HEK293 (cell line): ENCODE results near the gene ZDHHC14.

Experiments
- CTCF ChIA-PET: fragments of 350-600 bp; formaldehyde crosslinking; extraction: SDS; loops from one replicate; lab custom pipeline; 2021; ENCODE audit warnings: antibody characterized with exemption; lab: Yijun Ruan, JAX
- POLR2A ChIA-PET: fragments of 300-600 bp; formaldehyde crosslinking; extraction: SDS; loops from one replicate; lab custom pipeline; 2020; ENCODE audit warnings: antibody characterized with exemption, inconsistent platforms; lab: Yijun Ruan, JAX
- H3K27ac ChIP-seq: fragments of 200-500 bp; sonication (Bioruptor generic); 2 replicates; pipeline ENCODE4 v1.5.1; 2014; ENCODE audit warnings: low read depth, low read length, control low read depth, inconsistent platforms; ENCODE audit errors: extremely low read depth
- H3K36me3 ChIP-seq, 2 experiments: fragments of 200-500 bp in 1 of 2; sonication (Bioruptor generic) in 1 of 2; 1 replicate in 1 of 2; 2 replicates in 1 of 2; pipeline ENCODE4 v1.5.1; 2014 to 2017; ENCODE audit warnings: inconsistent platforms in 2 of 2, low read length in 2 of 2; ENCODE audit not compliant: control insufficient read depth in 2 of 2, insufficient read depth in 1 of 2
- H3K4me1 ChIP-seq: fragments of 200-500 bp; sonication (Bioruptor generic); 2 replicates; pipeline ENCODE4 v1.5.1; 2014; ENCODE audit warnings: mild to moderate bottlenecking, low read length, inconsistent platforms; ENCODE audit not compliant: control insufficient read depth, insufficient read depth
- H3K4me3 ChIP-seq: 2 replicates; pipeline ENCODE4 v1.5.1; 2011; ENCODE audit warnings: low read depth, mild to moderate bottlenecking, control low read depth, low read length, moderate library complexity
- H3K9me3 ChIP-seq: fragments of 200-500 bp; sonication (Bioruptor generic); 2 replicates; pipeline ENCODE4 v1.5.1; 2014; ENCODE audit warnings: low read depth, low read length, inconsistent platforms; ENCODE audit not compliant: control insufficient read depth, insufficient read depth
- BCL11B ChIP-seq: fragments of 450-650 bp; formaldehyde crosslinking; IDR thresholded peaks from 2 replicates; pipeline ENCODE4 v1.5.1; 2016; ENCODE audit warnings: low read depth, missing biosample characterization, missing genetic modification characterization
- HOXD13 ChIP-seq: sonication (generic); formaldehyde crosslinking; IDR thresholded peaks from 2 replicates; pipeline ENCODE4 v1.8.0; 2022; ENCODE audit warnings: missing genetic modification reagents, borderline replicate concordance
- KLF10 ChIP-seq: fragments of 450-650 bp; IDR thresholded peaks from 2 replicates; pipeline ENCODE4 v1.5.1; 2018; ENCODE audit warnings: missing biosample characterization, mild to moderate bottlenecking, missing genetic modification characterization
- KLF9 ChIP-seq: fragments of 450-650 bp; formaldehyde crosslinking; IDR thresholded peaks from 2 replicates; pipeline ENCODE4 v1.5.1; 2016; ENCODE audit warnings: missing biosample characterization, missing genetic modification characterization, low read depth
- SCRT2 ChIP-seq: fragments of 450-650 bp; formaldehyde crosslinking; IDR thresholded peaks from 2 replicates; pipeline ENCODE4 v1.5.1; 2016; ENCODE audit warnings: missing biosample characterization, missing genetic modification characterization
- ZBTB17 ChIP-seq: fragments of 450-650 bp; formaldehyde crosslinking; IDR thresholded peaks from 2 replicates; pipeline ENCODE4 v1.5.1; 2016; ENCODE audit warnings: missing biosample characterization, missing genetic modification characterization
- ZNF2 ChIP-seq: fragments of 450-650 bp; formaldehyde crosslinking; IDR thresholded peaks from 2 replicates; pipeline ENCODE4 v1.5.1; 2016; ENCODE audit warnings: missing biosample characterization, missing genetic modification characterization
- ZNF223 ChIP-seq: fragments of 450-650 bp; formaldehyde crosslinking; IDR thresholded peaks from 2 replicates; pipeline ENCODE4 v1.5.1; 2016; ENCODE audit warnings: missing biosample characterization, missing genetic modification characterization
- ZNF416 ChIP-seq: fragments of 450-650 bp; formaldehyde crosslinking; IDR thresholded peaks from 2 replicates; pipeline ENCODE4 v1.5.1; 2016; ENCODE audit warnings: missing biosample characterization, missing genetic modification characterization
- ZNF558 ChIP-seq: fragments of 450-650 bp; formaldehyde crosslinking; IDR thresholded peaks from 2 replicates; pipeline ENCODE4 v1.5.1; 2016; ENCODE audit warnings: missing biosample characterization, missing genetic modification characterization
- ZNF747 ChIP-seq: fragments of 450-650 bp; formaldehyde crosslinking; IDR thresholded peaks from 2 replicates; pipeline ENCODE4 v1.5.1; 2016; ENCODE audit warnings: missing biosample characterization, missing genetic modification characterization
- ZNF830 ChIP-seq: fragments of 450-650 bp; IDR thresholded peaks from 2 replicates; pipeline ENCODE4 v1.5.0; 2018; ENCODE audit warnings: missing biosample characterization, missing genetic modification characterization, low read depth, mild to moderate bottlenecking, moderate library complexity
- ZNF843 ChIP-seq: fragments of 450-650 bp; formaldehyde crosslinking; IDR thresholded peaks from 2 replicates; pipeline ENCODE4 v1.5.1; 2016; ENCODE audit warnings: missing biosample characterization, missing genetic modification characterization
- ZSCAN23 ChIP-seq: fragments of 450-650 bp; formaldehyde crosslinking; IDR thresholded peaks from 2 replicates; pipeline ENCODE4 v1.5.1; 2016; ENCODE audit warnings: missing biosample characterization, missing genetic modification characterization
- ZSCAN30 ChIP-seq: fragments of 450-650 bp; IDR thresholded peaks from 2 replicates; pipeline ENCODE4 v1.5.1; 2018; ENCODE audit warnings: missing biosample characterization, mild to moderate bottlenecking, missing genetic modification characterization, moderate library complexity
- TF ChIP-seq, protein P1 (sequence below): fragments of 450-650 bp; formaldehyde crosslinking; IDR thresholded peaks from 2 replicates; pipeline ENCODE4 v1.5.1; 2016; ENCODE audit warnings: missing biosample characterization, missing genetic modification characterization
- TF ChIP-seq, protein P2 (sequence below): fragments of 450-650 bp; formaldehyde crosslinking; IDR thresholded peaks from 2 replicates; pipeline ENCODE4 v1.5.1; 2017; ENCODE audit warnings: missing biosample characterization, missing genetic modification characterization
- TF ChIP-seq, protein P3 (sequence below): fragments of 450-650 bp; formaldehyde crosslinking; IDR thresholded peaks from 2 replicates; pipeline ENCODE4; 2016; ENCODE audit warnings: missing biosample characterization, missing genetic modification characterization
- TF ChIP-seq, protein P4 (sequence below): fragments of 450-650 bp; IDR thresholded peaks from 2 replicates; pipeline ENCODE4 v1.5.1; 2018; ENCODE audit warnings: missing biosample characterization, mild to moderate bottlenecking, missing genetic modification characterization
- TF ChIP-seq, protein P5 (sequence below): fragments of 450-650 bp; formaldehyde crosslinking; IDR thresholded peaks from 2 replicates; pipeline ENCODE4 v1.5.1; 2016; ENCODE audit warnings: missing biosample characterization, missing genetic modification characterization
- TF ChIP-seq, protein P6 (sequence below): sonication (generic); formaldehyde crosslinking; IDR thresholded peaks from 2 replicates; pipeline ENCODE4 v1.8.1; 2022; ENCODE audit warnings: mild to moderate bottlenecking, moderate library complexity, missing genetic modification reagents

Gene ZDHHC14

DNA sequence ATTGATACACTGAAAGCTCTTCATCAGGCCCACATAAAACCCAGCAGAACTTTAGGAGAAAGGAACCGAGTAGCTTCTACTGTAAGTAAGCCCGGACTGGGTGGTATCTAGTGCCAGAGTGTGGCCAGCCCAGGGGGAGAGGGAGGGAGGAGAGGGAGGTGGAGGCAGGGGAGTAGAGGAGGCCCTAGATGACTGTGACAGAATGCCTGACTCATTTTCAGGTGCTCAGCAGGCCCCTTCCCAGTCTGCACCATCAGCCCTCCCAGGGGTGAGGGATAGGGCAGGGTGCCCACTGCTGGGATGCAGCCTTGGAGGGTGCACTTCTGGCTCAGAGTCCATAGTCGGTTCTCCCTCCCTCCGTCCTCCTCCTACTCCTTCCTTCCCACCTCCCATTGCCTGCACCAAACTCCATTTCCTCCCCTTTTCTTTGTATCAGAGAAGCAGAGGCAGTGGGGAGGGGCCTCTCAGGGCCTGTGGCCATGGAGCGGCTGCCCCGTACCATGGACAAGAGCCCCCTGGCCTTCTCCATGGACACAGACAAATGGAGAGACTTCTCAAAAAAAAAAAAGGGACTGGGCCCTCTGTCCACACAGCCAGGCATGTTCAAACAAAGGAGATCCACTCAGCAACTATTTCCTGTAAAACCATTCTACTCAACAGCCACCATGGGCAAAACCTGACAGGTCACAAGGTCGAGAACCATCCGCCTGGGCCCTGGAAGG is 257.1 kb downstream of the ZDHHC14 start:
- no peak overlapping the region for H3K4me3 ChIP-seq
- no peaks in the 10 kb centered on the region for H3K36me3 ChIP-seq
- CTCF ChIA-PET: interaction anchor here (1.0 kb wide), 1 partner anchor 314 kb away, joined by 4 read pairs; no protein-coding TSS in a partner anchor
- TF ChIP-seq HOXD13: no peak
- TF ChIP-seq BCL11B (tag by site-specific recombination): no peak
- TF ChIP-seq, protein P1, sequence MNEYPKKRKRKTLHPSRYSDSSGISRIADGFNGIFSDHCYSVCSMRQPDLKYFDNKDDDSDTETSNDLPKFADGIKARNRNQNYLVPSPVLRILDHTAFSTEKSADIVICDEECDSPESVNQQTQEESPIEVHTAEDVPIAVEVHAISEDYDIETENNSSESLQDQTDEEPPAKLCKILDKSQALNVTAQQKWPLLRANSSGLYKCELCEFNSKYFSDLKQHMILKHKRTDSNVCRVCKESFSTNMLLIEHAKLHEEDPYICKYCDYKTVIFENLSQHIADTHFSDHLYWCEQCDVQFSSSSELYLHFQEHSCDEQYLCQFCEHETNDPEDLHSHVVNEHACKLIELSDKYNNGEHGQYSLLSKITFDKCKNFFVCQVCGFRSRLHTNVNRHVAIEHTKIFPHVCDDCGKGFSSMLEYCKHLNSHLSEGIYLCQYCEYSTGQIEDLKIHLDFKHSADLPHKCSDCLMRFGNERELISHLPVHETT (tag by site-specific recombination): no peak
- TF ChIP-seq ZBTB17 (tag by site-specific recombination): no peak
- no peak for TF ChIP-seq ZSCAN30 (tag by site-specific recombination)
- TF ChIP-seq, protein P2, sequence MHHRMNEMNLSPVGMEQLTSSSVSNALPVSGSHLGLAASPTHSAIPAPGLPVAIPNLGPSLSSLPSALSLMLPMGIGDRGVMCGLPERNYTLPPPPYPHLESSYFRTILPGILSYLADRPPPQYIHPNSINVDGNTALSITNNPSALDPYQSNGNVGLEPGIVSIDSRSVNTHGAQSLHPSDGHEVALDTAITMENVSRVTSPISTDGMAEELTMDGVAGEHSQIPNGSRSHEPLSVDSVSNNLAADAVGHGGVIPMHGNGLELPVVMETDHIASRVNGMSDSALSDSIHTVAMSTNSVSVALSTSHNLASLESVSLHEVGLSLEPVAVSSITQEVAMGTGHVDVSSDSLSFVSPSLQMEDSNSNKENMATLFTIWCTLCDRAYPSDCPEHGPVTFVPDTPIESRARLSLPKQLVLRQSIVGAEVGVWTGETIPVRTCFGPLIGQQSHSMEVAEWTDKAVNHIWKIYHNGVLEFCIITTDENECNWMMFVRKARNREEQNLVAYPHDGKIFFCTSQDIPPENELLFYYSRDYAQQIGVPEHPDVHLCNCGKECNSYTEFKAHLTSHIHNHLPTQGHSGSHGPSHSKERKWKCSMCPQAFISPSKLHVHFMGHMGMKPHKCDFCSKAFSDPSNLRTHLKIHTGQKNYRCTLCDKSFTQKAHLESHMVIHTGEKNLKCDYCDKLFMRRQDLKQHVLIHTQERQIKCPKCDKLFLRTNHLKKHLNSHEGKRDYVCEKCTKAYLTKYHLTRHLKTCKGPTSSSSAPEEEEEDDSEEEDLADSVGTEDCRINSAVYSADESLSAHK (tag by site-specific recombination): no peak
- no peak for TF ChIP-seq ZSCAN23 (tag by site-specific recombination)
- TF ChIP-seq ZNF843: no peak
- no peak for TF ChIP-seq ZNF416 (tag by site-specific recombination)
- no peak for TF ChIP-seq SCRT2
- TF ChIP-seq, protein P3, sequence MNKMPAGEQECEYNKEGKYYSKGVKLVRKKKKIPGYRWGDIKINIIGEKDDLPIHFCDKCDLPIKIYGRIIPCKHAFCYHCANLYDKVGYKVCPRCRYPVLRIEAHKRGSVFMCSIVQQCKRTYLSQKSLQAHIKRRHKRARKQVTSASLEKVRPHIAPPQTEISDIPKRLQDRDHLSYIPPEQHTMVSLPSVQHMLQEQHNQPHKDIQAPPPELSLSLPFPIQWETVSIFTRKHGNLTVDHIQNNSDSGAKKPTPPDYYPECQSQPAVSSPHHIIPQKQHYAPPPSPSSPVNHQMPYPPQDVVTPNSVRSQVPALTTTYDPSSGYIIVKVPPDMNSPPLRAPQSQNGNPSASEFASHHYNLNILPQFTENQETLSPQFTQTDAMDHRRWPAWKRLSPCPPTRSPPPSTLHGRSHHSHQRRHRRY: no peak
- H3K9me3 ChIP-seq: no peaks in the 10 kb centered on the region
- H3K27ac ChIP-seq: no peak overlapping the region
- POLR2A ChIA-PET: no interaction called here
- no peaks in the 10 kb centered on the region for H3K4me1 ChIP-seq

DNA sequence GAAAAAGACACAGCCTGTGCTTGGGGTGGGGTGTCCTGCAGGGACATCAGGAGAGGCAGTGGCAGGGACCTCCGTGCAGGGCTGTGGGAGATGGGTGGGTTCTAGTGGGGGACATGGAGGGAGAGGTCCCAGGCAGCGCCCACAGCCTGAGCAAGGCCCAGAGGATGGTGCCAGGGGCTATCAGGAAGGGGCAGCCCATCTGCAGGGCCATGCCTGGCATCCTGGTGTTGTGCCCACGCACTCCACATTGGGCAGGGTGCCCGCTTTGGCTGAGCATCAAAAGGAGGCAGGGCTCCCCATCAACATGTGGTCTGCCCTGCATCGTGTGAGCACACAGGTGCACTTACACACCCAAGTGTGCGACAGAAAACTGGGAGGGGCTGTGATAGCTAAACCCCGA is 257.8 kb downstream of the ZDHHC14 start:
- TF ChIP-seq, protein P4, sequence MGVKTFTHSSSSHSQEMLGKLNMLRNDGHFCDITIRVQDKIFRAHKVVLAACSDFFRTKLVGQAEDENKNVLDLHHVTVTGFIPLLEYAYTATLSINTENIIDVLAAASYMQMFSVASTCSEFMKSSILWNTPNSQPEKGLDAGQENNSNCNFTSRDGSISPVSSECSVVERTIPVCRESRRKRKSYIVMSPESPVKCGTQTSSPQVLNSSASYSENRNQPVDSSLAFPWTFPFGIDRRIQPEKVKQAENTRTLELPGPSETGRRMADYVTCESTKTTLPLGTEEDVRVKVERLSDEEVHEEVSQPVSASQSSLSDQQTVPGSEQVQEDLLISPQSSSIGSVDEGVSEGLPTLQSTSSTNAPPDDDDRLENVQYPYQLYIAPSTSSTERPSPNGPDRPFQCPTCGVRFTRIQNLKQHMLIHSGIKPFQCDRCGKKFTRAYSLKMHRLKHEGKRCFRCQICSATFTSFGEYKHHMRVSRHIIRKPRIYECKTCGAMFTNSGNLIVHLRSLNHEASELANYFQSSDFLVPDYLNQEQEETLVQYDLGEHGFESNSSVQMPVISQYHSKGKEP (tag by site-specific recombination): no peak
- TF ChIP-seq ZNF223 (tag by site-specific recombination) (no peak), SCRT2 (0 out of 2 replicates have a peak, but pooled peaks have one; percentile 12)
- ChIA-PET POLR2A (no interaction called here), CTCF (no interaction called here)
- H3K36me3 ChIP-seq: no peaks in the 10 kb centered on the region
- no peaks in the 10 kb centered on the region for H3K9me3 ChIP-seq
- no peaks in the 10 kb centered on the region for H3K4me1 ChIP-seq
- H3K4me3 ChIP-seq: no peak overlapping the region
- no peak overlapping the region for H3K27ac ChIP-seq

DNA sequence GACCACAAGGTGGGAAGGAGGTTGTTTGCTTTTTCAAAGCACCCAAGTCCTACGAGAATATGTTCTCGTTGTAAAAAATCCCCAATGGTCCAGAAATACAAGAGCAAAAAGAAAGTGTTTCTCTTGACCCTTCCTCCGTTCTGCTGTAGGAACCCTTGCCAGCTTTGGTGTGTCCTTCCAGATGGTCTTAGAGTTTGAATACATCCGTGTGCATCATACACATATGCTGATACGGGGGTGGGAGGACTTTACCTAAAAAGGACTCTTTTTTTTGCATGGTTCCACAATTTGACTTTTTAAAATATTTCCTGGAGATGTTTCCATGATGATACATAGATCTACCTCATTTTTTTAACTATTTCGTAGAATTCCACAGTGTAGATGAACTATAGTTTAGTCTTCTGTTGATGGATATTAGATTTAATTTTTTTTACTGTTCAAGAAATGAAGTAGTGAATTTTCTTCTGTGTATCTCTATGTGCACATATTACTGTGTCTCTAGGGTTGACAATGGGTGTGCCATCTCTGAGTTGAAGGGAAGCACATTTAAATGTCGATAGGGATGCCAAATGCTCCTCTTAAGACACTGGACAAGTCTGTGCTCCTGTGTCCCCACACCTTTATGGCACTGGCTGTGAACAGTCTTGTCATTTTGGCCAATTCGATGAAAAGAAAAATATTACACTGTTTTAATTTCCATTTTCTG is 259.9 kb downstream of the ZDHHC14 start:
- ChIA-PET POLR2A (no interaction called here), CTCF (no interaction called here)
- Histone ChIP-seq H3K4me3 (no peak overlapping the region), H3K9me3 (no peaks in the 10 kb centered on the region), H3K4me1 (no peaks in the 10 kb centered on the region), H3K27ac (no peak overlapping the region), H3K36me3 (no peaks in the 10 kb centered on the region)
- no peak for TF ChIP-seq ZNF558 (tag by site-specific recombination)
- TF ChIP-seq ZNF416 (tag by site-specific recombination): no peak
- TF ChIP-seq, protein P5, sequence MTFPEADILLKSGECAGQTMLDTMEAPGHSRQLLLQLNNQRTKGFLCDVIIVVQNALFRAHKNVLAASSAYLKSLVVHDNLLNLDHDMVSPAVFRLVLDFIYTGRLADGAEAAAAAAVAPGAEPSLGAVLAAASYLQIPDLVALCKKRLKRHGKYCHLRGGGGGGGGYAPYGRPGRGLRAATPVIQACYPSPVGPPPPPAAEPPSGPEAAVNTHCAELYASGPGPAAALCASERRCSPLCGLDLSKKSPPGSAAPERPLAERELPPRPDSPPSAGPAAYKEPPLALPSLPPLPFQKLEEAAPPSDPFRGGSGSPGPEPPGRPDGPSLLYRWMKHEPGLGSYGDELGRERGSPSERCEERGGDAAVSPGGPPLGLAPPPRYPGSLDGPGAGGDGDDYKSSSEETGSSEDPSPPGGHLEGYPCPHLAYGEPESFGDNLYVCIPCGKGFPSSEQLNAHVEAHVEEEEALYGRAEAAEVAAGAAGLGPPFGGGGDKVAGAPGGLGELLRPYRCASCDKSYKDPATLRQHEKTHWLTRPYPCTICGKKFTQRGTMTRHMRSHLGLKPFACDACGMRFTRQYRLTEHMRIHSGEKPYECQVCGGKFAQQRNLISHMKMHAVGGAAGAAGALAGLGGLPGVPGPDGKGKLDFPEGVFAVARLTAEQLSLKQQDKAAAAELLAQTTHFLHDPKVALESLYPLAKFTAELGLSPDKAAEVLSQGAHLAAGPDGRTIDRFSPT (tag by site-specific recombination): no peak
- TF ChIP-seq, protein P6, sequence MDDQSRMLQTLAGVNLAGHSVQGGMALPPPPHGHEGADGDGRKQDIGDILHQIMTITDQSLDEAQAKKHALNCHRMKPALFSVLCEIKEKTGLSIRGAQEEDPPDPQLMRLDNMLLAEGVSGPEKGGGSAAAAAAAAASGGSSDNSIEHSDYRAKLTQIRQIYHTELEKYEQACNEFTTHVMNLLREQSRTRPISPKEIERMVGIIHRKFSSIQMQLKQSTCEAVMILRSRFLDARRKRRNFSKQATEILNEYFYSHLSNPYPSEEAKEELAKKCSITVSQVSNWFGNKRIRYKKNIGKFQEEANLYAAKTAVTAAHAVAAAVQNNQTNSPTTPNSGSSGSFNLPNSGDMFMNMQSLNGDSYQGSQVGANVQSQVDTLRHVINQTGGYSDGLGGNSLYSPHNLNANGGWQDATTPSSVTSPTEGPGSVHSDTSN: no peak
- TF ChIP-seq KLF10 (tag by site-specific recombination): no peak
- no peak for TF ChIP-seq KLF9 (tag by site-specific recombination)
- no peak for TF ChIP-seq ZNF747
- TF ChIP-seq ZNF2 (tag by site-specific recombination): no peak
- no peak for TF ChIP-seq ZNF830 (tag by site-specific recombination)
